Urinary bladder (tissue), 4 donors: ENCODE measurements around the gene SESN1. TPM values are rescaled to one million over a fixed set of nuclear protein-coding genes. Genes with fewer than 3 reads are reported as not detected.
A peak's percentile ranks its signal among the peaks of the same experiment; 100 is the strongest.

Experiments used
- DNase-seq: peaks from one replicate; pipeline ENCODE4 v3.0.0-alpha.2; 2015; ENCODE audit errors: extremely low spot score
- H3K27ac ChIP-seq: one replicate; pipeline ENCODE4 v1.5.1; 2013; ENCODE audit warnings: low read depth, mild to moderate bottlenecking, moderate library complexity
- H3K36me3 ChIP-seq: one replicate; pipeline ENCODE4 v1.6.1; 2013; ENCODE audit warnings: mild to moderate bottlenecking, moderate library complexity; ENCODE audit not compliant: insufficient read depth
- H3K4me1 ChIP-seq: one replicate; pipeline ENCODE4 v1.6.1; 2013; ENCODE audit warnings: mild to moderate bottlenecking, moderate library complexity; ENCODE audit not compliant: insufficient read depth
- H3K4me3 ChIP-seq: one replicate; pipeline ENCODE4 v1.5.1; 2013; ENCODE audit warnings: low read depth, low read length
- WGBS: extraction: QIAGEN DNeasy Blood & Tissue Kit; methylation state at CpG from one replicate; pipeline ENCODE4 v1.1.7; 2013; 5-methylcytosine and 5-hydroxymethylcytosine counted together
- polyA plus RNA-seq: library from polyadenylated mRNA; stranded (reverse); fragments of 200-250 nt; gene quantifications from one replicate; pipeline ENCODE4 v1.2.3, GENCODE V29; 2013
- total RNA-seq: library from RNA; depleted of rRNA; stranded (reverse); fragments of >200 nt; gene quantifications from one replicate; pipeline ENCODE4 v1.2.3, GENCODE V29; 2014
- donor health status: healthy with polysubstance abuse.
- donor health status: healthy.

SESN1 gene
- total and polyA plus RNA-seq, 2 donors = 33.4 to 67.2 TPM

DNA sequence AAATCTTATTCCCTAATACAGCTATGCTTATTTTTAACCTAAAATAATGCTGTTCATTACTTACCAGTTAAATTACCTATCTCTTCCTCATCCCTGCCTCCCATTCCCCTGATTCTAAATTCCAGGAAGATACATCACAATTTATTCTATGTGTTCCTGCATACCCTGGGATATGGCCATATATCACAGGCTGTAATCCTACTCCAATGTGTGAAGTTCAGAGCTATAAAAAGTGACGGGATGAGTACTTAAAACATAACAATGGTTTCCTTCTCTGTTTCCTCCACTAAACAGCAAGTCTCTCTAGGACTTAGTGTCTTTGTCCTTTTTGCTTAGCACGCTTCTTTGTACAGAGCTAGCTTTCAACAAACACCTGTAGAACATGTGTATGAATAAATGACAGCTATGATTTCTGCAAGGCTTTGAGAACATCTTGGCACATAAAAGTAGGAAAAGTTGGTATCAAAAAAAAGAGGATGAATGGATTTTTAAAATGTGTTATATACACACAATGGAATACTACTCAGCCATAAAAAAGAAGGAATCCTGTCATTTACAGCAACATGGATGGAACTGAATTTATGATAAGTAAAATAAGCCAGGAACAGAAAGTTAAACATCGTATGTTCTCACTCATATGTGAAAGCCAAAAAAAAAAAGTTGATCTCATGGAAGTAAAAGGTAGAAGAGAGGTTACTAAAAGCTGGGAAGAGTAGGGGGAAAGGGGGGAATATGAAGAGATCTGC, 45.8 kb downstream of the SESN1 start:
- WGBS = 90% methylated on average over 3 of the region's 3 CpGs
- Histone ChIP-seq H3K27ac (no peak overlapping the region), H3K36me3 (no peaks in the 10 kb centered on the region), H3K4me1 (no peaks in the 10 kb centered on the region), H3K4me3 (no peak overlapping the region)
- no peak for DNase-seq

DNA sequence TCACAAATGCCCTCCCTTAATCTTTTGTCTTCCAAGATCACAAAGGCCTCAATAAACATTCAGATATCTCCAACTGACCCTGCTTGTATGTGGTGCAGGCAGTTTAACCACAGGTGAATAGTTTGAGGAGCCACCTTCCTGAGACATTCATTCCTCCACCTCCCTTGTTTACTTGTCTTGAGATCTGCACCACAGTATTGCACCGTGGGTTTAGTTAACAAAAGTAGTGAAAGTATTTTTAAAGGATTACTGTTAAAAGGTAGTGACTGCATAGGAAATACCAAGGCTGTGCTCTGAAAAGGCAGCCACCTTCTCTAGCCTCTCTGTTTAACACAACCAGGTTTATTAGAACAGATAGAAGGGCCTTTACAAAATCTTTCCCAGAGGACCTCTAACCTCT, 46.5 kb downstream of the SESN1 start:
- Histone ChIP-seq H3K4me1 (no peaks in the 10 kb centered on the region), H3K27ac (no peak overlapping the region), H3K4me3 (no peak overlapping the region), H3K36me3 (no peaks in the 10 kb centered on the region)
- 56% methylated on average over 1 of the region's 1 CpG for WGBS
- DNase-seq = no peak

DNA sequence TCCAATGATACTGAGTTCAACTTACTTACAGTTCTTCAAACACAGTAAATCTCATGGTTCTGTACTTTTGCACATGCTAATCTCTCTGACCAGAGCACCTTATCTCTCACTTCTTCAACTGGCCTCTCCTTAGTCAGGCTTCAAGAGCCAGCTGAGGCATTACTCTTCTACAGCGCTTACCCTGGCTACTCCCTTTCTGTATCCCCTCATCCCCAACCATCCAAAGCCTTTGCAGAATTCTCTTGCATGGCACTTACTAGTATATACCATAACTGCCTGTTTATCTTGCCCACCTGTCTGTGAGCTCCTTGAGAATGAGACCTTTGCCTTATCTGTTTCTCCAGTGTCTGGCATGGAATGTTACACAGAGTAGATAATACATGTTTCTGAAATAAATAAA, 49.2 kb downstream of the SESN1 start:
- 98% methylated on average over 1 of the region's 1 CpG for WGBS
- H3K4me3 ChIP-seq = no peak overlapping the region
- no peak overlapping the region for H3K27ac ChIP-seq
- H3K4me1 ChIP-seq = no peaks in the 10 kb centered on the region
- H3K36me3 ChIP-seq = no peaks in the 10 kb centered on the region
- DNase-seq = no peak

DNA sequence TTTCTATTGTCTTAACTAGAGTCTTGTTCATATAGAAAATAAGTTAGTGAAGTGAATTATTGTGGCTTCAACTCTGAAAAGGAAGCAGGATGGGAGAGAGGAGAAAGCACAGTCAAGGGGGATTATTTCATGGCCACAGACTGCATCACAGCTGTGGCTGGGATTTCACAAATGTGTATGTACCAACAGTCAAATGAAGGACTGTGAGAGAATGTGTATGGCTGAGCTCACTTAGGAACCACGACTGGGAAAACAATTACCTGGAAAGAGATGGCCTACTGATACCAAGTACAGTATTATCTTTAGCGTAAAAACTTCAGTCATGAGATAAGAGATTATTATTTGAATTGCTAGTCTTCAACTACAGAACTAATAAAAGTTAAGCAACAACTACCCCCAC, 54.9 kb downstream of the SESN1 start:
- no peak for DNase-seq

DNA sequence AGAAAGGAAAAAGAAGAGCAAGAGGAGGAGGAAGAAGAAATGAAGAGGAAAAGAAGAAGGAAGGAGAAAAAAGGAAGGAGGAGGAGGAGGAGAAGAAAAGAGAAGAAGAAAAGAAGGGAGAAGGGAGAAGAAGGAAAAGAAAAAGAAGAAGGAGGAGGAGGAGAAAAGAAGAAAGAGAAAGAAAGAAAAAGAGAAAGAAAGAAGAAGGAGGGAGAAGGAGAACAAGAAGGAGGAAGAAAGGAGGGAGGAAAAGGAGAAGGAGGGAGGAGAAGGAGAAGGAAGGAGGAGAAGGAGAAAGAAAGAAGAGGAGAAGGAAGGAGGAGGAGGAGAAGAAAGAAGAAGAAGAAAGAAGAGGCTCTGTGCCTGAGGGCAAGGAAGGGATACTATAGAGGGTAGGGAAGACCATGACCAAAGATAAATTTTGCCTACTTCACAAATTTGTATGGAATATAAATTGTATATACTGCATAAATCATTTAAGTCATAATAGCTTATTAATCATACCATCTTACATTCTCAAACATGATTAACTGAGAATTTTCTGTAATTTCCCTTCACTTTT, 55.7 kb downstream of the SESN1 start:
- no peak for DNase-seq
- Histone ChIP-seq H3K27ac (no peak overlapping the region), H3K36me3 (no peaks in the 10 kb centered on the region), H3K4me1 (peaks cover 4% of the 10 kb centered on the region), H3K4me3 (no peak overlapping the region)

More for the DNA sequence above, 54.9 kb downstream of the SESN1 start:
- Histone ChIP-seq H3K4me1 (peaks cover 2% of the 10 kb centered on the region), H3K27ac (no peak overlapping the region), H3K4me3 (no peak overlapping the region), H3K36me3 (no peaks in the 10 kb centered on the region)
- 52% methylated on average over 2 of the region's 2 CpGs for WGBS

DNA sequence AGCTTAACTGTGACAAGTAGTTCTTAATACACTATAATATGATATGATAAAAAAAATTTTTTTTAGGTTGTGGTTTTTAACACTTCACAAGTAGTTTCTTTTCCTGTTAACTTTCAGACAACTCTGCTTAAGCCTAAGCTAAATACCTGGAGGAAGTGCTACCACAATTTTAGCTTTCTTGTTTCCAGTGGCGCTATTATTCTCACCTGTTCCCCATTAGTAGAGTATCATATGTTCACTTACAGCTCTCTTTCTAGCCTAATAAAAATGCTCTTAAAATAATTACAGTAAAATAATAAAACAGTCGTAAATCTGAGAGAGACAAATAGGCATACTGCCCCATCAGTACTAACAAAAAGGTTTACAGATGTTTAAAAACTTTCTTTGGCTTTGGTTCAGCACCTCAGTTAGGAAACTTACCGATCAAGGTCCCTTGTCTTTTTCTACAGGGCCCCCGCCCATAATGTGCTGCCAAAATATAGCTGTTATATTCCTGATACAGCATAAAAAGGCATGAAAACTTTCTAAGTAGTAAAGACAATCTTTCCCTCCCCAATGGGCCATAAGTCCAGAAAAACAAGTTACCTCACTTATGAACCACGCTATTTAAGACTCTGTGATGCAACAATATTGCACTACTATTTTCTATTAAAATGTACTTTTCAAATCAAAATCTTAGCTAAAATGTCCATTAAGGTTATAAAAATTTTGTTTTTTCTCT, 57.9 kb downstream of the SESN1 start:
- 70% methylated on average over 5 of the region's 5 CpGs for WGBS
- Histone ChIP-seq H3K27ac (no peak overlapping the region), H3K4me1 (peaks cover 4% of the 10 kb centered on the region), H3K36me3 (no peaks in the 10 kb centered on the region), H3K4me3 (no peak overlapping the region)
- peak; percentile 45 for DNase-seq

DNA sequence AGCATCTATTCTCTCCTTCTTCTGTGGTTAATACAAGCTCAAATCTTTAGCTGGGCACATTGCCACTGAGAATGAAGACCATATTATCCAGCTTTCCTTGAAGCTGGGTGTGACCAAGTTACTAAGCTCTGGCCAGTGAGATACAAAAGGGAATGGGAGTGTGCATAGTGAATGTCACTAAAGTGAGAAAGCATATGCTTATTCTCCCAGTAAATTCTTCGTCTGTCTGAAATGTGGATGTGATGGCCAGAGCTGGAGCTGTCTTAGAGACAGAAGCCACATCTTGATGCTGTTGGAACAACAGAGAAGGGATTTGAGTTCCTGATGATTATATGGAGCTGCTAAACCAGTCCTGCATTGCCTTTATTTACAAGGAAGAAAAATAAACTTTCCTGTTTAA, 60.1 kb downstream of the SESN1 start:
- WGBS = 38% methylated on average over 1 of the region's 1 CpG
- DNase-seq = no peak
- Histone ChIP-seq H3K4me3 (no peak overlapping the region), H3K36me3 (no peaks in the 10 kb centered on the region), H3K4me1 (peaks cover 4% of the 10 kb centered on the region), H3K27ac (no peak overlapping the region)

DNA sequence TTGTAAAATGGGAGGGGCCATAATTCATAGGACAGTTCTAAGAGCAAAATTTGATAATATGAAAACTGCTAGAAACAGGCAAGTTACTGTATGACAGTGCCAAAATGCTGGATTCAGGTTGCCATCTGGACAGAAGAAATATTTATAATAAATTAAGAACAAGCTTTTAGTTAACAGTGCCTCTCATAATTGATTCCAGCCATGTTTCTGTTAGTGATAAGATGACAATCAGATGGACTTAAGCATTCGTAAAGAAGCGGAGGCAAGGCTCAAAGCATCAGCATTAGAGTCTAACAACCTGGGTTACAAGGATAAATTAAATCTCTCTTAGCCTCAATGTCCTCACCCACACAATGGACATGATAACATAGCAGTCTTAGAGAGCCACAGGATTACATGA, 61.0 kb downstream of the SESN1 start:
- Histone ChIP-seq H3K27ac (no peak overlapping the region), H3K4me3 (no peak overlapping the region), H3K4me1 (peaks cover 4% of the 10 kb centered on the region), H3K36me3 (no peaks in the 10 kb centered on the region)
- no peak for DNase-seq
- 85% methylated on average over 2 of the region's 2 CpGs for WGBS

DNA sequence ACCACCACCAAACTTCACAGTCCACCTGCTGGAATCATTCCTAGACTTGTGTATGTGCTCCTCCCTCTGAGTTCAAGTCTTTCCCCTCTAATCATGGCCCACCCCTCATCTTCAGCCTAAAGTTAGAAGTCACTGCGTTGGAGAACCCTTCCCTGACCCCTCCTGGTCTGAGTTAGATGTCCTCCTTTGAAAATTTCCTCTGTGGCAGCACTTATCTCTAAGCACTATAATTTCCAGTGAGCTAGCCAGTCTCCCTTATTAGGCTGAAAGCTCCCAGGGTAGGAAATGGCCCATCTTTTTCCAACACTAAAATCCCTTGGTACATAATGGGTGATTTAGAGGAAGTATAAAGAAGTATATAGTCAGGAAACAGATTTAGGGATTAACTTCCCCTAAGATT, 63.2 kb downstream of the SESN1 start:
- 71% methylated on average over 1 of the region's 1 CpG for WGBS
- Histone ChIP-seq H3K36me3 (no peaks in the 10 kb centered on the region), H3K4me1 (peaks cover 2% of the 10 kb centered on the region), H3K27ac (no peak overlapping the region), H3K4me3 (no peak overlapping the region)
- DNase-seq = no peak

DNA sequence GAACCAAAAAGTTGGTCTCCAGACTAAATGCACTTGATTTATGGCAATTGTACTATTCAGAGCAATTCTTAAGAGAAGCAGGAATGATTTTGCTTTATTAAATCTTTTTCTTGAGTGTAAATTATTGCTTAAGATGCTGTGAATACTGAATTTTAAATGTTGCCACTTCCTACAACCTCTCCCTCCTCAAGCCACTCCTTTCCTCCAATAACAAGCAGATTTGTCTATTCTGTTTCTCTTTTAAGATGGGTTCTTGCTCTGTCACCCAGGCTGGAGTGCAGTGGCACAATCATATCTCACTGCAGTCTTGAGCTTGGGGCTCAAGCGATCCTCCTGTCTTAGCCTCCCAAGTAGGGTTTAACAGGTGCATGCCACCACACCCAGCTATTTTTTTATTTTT, 65.3 kb downstream of the SESN1 start:
- Histone ChIP-seq H3K27ac (no peak overlapping the region), H3K4me1 (no peaks in the 10 kb centered on the region), H3K36me3 (no peaks in the 10 kb centered on the region), H3K4me3 (no peak overlapping the region)
- WGBS = 97% methylated on average over 1 of the region's 1 CpG
- DNase-seq = no peak

DNA sequence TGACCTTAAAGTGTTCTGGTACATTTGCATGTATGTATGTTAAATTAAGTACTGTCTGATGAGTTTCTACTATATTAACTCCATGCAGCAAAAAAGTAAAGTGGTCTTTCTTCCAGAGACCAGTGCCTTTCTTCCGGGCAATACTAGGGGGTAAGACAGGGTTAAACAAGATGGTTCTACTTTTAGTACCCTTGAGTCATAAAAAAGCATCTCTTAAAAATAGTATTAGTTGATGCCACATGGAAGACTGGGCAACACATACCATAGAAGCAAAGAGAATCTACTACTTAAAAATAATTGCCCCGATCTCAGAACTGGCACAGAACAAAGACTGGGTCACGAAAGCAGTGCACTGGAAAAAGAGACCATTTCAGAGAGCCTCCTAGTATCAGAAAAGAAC, 66.2 kb downstream of the SESN1 start:
- no peak for DNase-seq
- H3K27ac ChIP-seq = no peak overlapping the region
- H3K4me3 ChIP-seq = no peak overlapping the region
- 97% methylated on average over 3 of the region's 3 CpGs for WGBS
- H3K4me1 ChIP-seq = no peaks in the 10 kb centered on the region
- no peaks in the 10 kb centered on the region for H3K36me3 ChIP-seq

DNA sequence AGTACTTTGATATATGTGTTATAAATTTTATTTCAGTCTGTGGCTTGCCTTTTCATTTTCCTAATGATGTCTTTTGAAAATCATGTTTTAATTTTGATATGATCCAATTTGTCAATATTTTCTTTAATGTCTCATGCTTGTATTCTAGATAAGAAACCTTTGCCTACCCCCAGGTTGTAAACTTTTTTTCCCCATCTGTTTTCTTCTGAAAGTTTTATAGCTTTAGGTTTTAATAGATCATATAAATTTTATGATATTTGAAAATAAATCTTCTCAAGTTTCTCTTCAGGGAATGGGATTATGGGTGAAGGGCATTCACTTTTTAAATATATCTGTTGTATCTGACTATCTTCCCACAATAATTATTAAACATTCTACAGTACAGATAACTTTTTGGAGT, 66.7 kb downstream of the SESN1 start:
- Histone ChIP-seq H3K36me3 (no peaks in the 10 kb centered on the region), H3K27ac (no peak overlapping the region), H3K4me1 (no peaks in the 10 kb centered on the region), H3K4me3 (no peak overlapping the region)
- DNase-seq = no peak

DNA sequence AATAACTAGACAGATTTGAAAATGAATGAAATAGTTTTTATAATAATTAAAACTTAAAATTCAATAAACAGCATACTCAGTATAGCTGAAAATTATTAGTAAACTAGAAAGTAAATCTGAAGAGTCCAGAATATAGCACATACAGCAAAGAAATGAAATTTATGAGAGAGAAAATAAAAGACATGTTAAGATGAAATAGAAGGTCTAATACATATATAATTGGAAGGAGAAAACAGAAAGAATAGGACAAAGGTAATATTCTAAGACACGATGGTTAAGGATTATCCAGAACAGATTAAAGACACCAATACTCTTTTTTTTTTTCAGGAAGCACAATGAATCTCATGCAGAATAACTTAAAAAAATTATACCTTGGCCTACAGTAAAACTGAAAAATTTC, 69.0 kb downstream of the SESN1 start:
- Histone ChIP-seq H3K4me3 (no peak overlapping the region), H3K4me1 (peaks cover 1% of the 10 kb centered on the region), H3K27ac (no peak overlapping the region), H3K36me3 (no peaks in the 10 kb centered on the region)
- DNase-seq = no peak
- 99% methylated on average over 1 of the region's 1 CpG for WGBS

DNA sequence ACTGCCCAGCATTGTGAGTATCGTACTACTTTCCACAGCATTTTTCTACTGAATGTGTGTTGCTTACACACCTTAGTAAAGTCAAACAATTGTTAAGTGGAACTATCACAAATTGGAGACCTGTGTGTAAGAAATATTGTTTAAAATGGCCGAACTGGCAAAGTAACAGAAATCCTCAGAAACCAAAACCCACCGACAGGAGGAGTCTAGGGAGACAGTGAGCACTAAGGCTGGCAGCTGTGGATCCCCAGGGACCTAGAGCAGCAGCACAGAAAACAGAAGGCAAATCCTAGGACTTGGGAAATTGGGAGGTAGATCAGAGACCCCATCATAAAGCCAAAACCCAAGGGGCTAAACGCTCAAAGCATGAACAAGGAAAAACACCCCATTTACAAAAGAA, 69.9 kb downstream of the SESN1 start:
- DNase-seq = no peak
- Histone ChIP-seq H3K4me3 (no peak overlapping the region), H3K36me3 (no peaks in the 10 kb centered on the region), H3K27ac (no peak overlapping the region), H3K4me1 (peaks cover 1% of the 10 kb centered on the region)
- 84% methylated on average over 4 of the region's 4 CpGs for WGBS
